GM18951 (cell line): ENCODE data around the gene TSEN54.
"Not testable (repeated sequence)": the region's sequence is repeated elsewhere in the genome, so short reads cannot be mapped to it uniquely, and the experiment has no call there.

ENCODE experiments used
- POLR2A ChIP-seq: IDR thresholded peaks from 4 replicates; pipeline ENCODE4 v1.6.1; 2011; ENCODE audit warnings: mild to moderate bottlenecking; ENCODE audit not compliant: insufficient read length, insufficient read depth; ENCODE audit errors: extremely low read depth
- in situ Hi-C: fragments of 300-500 bp; cut with MboI; formaldehyde crosslinking; loops from one replicate; pipeline ENCODE4 v1.12.0; 2022; ENCODE audit warnings: low sequenced_read_pairs, mixed read lengths, inconsistent platforms; ENCODE audit not compliant: unreplicated experiment

Gene TSEN54

GRCh38 chr17:75516255-75516618 is at the start of gene TSEN54:
TSS of gene TSEN54 (plus strand) at chr17:75516528. CDS start at chr17:75516561, 33 bp downstream.
- in situ Hi-C loops: no loop called here
- TF ChIP-seq POLR2A: peak; percentile 62

- in situ Hi-C loops: no loop called here
- no peak for TF ChIP-seq POLR2A
These were observed 48.0 kb upstream of the TSEN54 start for GRCh38 chr17:75468291-75468754.

GRCh38 chr17:75468779-75469373 is 47.5 kb upstream of the TSEN54 start:
- in situ Hi-C loops: no loop called here
- TF ChIP-seq POLR2A: no peak

- in situ Hi-C loops: no loop called here
- TF ChIP-seq POLR2A: no peak
These were observed 45.1 kb upstream of the TSEN54 start for GRCh38 chr17:75471207-75471606.

- in situ Hi-C loops: no loop called here
- TF ChIP-seq POLR2A: no peak
These were observed 44.2 kb upstream of the TSEN54 start for GRCh38 chr17:75472119-75472518.

- no peak for TF ChIP-seq POLR2A
- in situ Hi-C loops: no loop called here
These were observed 43.1 kb upstream of the TSEN54 start for GRCh38 chr17:75473246-75473645.

- in situ Hi-C loops: no loop called here
- no peak for TF ChIP-seq POLR2A
These were observed 41.6 kb upstream of the TSEN54 start for GRCh38 chr17:75474736-75475135.

- in situ Hi-C loops: no loop called here
- no peak for TF ChIP-seq POLR2A
These were observed 41.0 kb upstream of the TSEN54 start for GRCh38 chr17:75475144-75475835.

GRCh38 chr17:75475851-75476250 is 40.5 kb upstream of the TSEN54 start:
- in situ Hi-C loops: no loop called here
- no peak for TF ChIP-seq POLR2A

GRCh38 chr17:75476271-75476671 is 40.1 kb upstream of the TSEN54 start:
- in situ Hi-C loops: no loop called here
- no peak for TF ChIP-seq POLR2A

- in situ Hi-C loops: no loop called here
- no peak for TF ChIP-seq POLR2A
These were observed 39.4 kb upstream of the TSEN54 start for GRCh38 chr17:75476752-75477489.

GRCh38 chr17:75477490-75477862 is 38.9 kb upstream of the TSEN54 start:
- in situ Hi-C loops: not testable (repeated sequence)

GRCh38 chr17:75478508-75478907 is 37.8 kb upstream of the TSEN54 start:
- in situ Hi-C loops: no loop called here

GRCh38 chr17:75480281-75480680 is 36.0 kb upstream of the TSEN54 start:
- no peak for TF ChIP-seq POLR2A
- in situ Hi-C loops: no loop called here

More at GRCh38 chr17:75478508-75478907, 37.8 kb upstream of the TSEN54 start:
- TF ChIP-seq POLR2A: no peak
